HG03565 (cell line): ENCODE measurements around the gene KIAA1958.

Source experiments
- ATAC-seq: cut with Tn5 transposase; IDR thresholded peaks from one replicate; pipeline ENCODE4 v1.9.1; 2021; ENCODE audit warnings: mild to moderate bottlenecking, moderate library complexity; ENCODE audit not compliant: unreplicated experiment

The KIAA1958 gene

GRCh38 chr9:112486221-112487007, at the start of gene KIAA1958:
TSS of gene KIAA1958 (plus strand) at chr9:112486827. CDS start at chr9:112574081, 87,254 bp downstream.
- ATAC-seq: peak; percentile 84

GRCh38 chr9:112437406-112437805, 49.2 kb upstream of the KIAA1958 start:
- no peak for ATAC-seq

GRCh38 chr9:112439171-112439570, 47.5 kb upstream of the KIAA1958 start:
- ATAC-seq: no peak

GRCh38 chr9:112439825-112440224, 46.8 kb upstream of the KIAA1958 start:
- ATAC-seq: no peak

- ATAC-seq: no peak
Observed at GRCh38 chr9:112443200-112443599, 43.4 kb upstream of the KIAA1958 start.

GRCh38 chr9:112443636-112444035, 43.0 kb upstream of the KIAA1958 start:
- ATAC-seq: no peak

GRCh38 chr9:112445196-112445595, 41.4 kb upstream of the KIAA1958 start:
- no peak for ATAC-seq

GRCh38 chr9:112446080-112446479, 40.5 kb upstream of the KIAA1958 start:
- no peak for ATAC-seq

- ATAC-seq: no peak
Observed at GRCh38 chr9:112446526-112446925, 40.1 kb upstream of the KIAA1958 start.

GRCh38 chr9:112447283-112447761, 39.3 kb upstream of the KIAA1958 start:
- ATAC-seq: no peak

GRCh38 chr9:112462855-112463254, 23.8 kb upstream of the KIAA1958 start:
- ATAC-seq: no peak

GRCh38 chr9:112465352-112465751, 21.3 kb upstream of the KIAA1958 start:
- ATAC-seq: no peak

- no peak for ATAC-seq
Observed at GRCh38 chr9:112472996-112473395, 13.6 kb upstream of the KIAA1958 start.

- ATAC-seq: no peak
Observed at GRCh38 chr9:112473986-112474385, 12.6 kb upstream of the KIAA1958 start.

GRCh38 chr9:112475318-112475717, 11.3 kb upstream of the KIAA1958 start:
- ATAC-seq: no peak

GRCh38 chr9:112477330-112477729, 9.3 kb upstream of the KIAA1958 start:
- ATAC-seq: no peak

- ATAC-seq: no peak
Observed at GRCh38 chr9:112479221-112479620, 7.4 kb upstream of the KIAA1958 start.

- no peak for ATAC-seq
Observed at GRCh38 chr9:112484607-112485006, 2.0 kb upstream of the KIAA1958 start.

GRCh38 chr9:112485574-112485973, 1.1 kb upstream of the KIAA1958 start:
- ATAC-seq: no peak

- ATAC-seq: peak; percentile 40
Observed at GRCh38 chr9:112487008-112487798, 576 bp downstream of the KIAA1958 start.

- no peak for ATAC-seq
Observed at GRCh38 chr9:112487799-112488340, 1.2 kb downstream of the KIAA1958 start.
